ENCODE measurements around the gene CASP3.
"Not testable (repeated sequence)": the region's sequence is repeated elsewhere in the genome, so short reads cannot be mapped to it uniquely, and the experiment has no call there.

CASP3 gene

GRCh38 chr4:184617600-184618196 lies 31.5 kb downstream of the CASP3 start:
- peaks cover 0 to 9% (median 5%) of the 10 kb centered on the region in 5 donors for H3K9me3 ChIP-seq (ENCODE audit: control insufficient read depth in 5 of 5, low read length in 5 of 5)
- no peak overlapping the region for H3K27ac ChIP-seq (ENCODE audit: low read depth, low read length)
- H3K4me3 ChIP-seq (ENCODE audit: low read depth in 1 of 5, low read length in 5 of 5), result no peak overlapping the region
- H3K4me1 ChIP-seq (ENCODE audit: control insufficient read depth in 5 of 5, insufficient read depth in 5 of 5, low read length in 5 of 5), result no peaks in the 10 kb centered on the region
- H3K27me3 ChIP-seq (ENCODE audit: control insufficient read depth in 5 of 5, insufficient read depth in 4 of 5, low read length in 5 of 5), result no peaks in the 10 kb centered on the region
- H3K36me3 ChIP-seq (ENCODE audit: control insufficient read depth in 5 of 5, insufficient read depth in 5 of 5, low read length in 5 of 5), result no peaks in the 10 kb centered on the region
- H3K9ac ChIP-seq (ENCODE audit: low read length in 5 of 5), result no peak overlapping the region

GRCh38 chr4:184616633-184617551 lies 32.4 kb downstream of the CASP3 start:
- Histone ChIP-seq H3K9me3 (ENCODE audit: control insufficient read depth in 5 of 5, low read length in 5 of 5) (peaks cover 0 to 9% (median 5%) of the 10 kb centered on the region in 5 donors), H3K4me3 (ENCODE audit: low read depth in 1 of 5, low read length in 5 of 5) (no peak overlapping the region), H3K36me3 (ENCODE audit: control insufficient read depth in 5 of 5, insufficient read depth in 5 of 5, low read length in 5 of 5) (no peaks in the 10 kb centered on the region), H3K27me3 (ENCODE audit: control insufficient read depth in 5 of 5, insufficient read depth in 4 of 5, low read length in 5 of 5) (no peaks in the 10 kb centered on the region), H3K9ac (ENCODE audit: low read length in 5 of 5) (no peak overlapping the region), H3K4me1 (ENCODE audit: control insufficient read depth in 5 of 5, insufficient read depth in 5 of 5, low read length in 5 of 5) (no peaks in the 10 kb centered on the region), H3K27ac (ENCODE audit: low read depth, low read length) (no peak overlapping the region)

GRCh38 chr4:184616168-184616567 lies 33.1 kb downstream of the CASP3 start:
- not testable (repeated sequence) for H3K4me1 ChIP-seq (ENCODE audit: control insufficient read depth in 5 of 5, insufficient read depth in 5 of 5, low read length in 5 of 5); H3K4me3 ChIP-seq (ENCODE audit: low read depth in 1 of 5, low read length in 5 of 5); H3K36me3 ChIP-seq (ENCODE audit: control insufficient read depth in 5 of 5, insufficient read depth in 5 of 5, low read length in 5 of 5)

GRCh38 chr4:184614509-184614908 lies 34.7 kb downstream of the CASP3 start:
- Histone ChIP-seq H3K4me3 (ENCODE audit: low read depth in 1 of 5, low read length in 5 of 5) (peak overlapping the region in 1 of 5 donors; percentile 37), H3K9me3 (ENCODE audit: control insufficient read depth in 5 of 5, low read length in 5 of 5) (peaks cover 0 to 9% (median 5%) of the 10 kb centered on the region in 5 donors), H3K4me1 (ENCODE audit: control insufficient read depth in 5 of 5, insufficient read depth in 5 of 5, low read length in 5 of 5) (no peaks in the 10 kb centered on the region), H3K36me3 (ENCODE audit: control insufficient read depth in 5 of 5, insufficient read depth in 5 of 5, low read length in 5 of 5) (no peaks in the 10 kb centered on the region), H3K27ac (ENCODE audit: low read depth, low read length) (no peak overlapping the region), H3K9ac (ENCODE audit: low read length in 5 of 5) (no peak overlapping the region), H3K27me3 (ENCODE audit: control insufficient read depth in 5 of 5, insufficient read depth in 4 of 5, low read length in 5 of 5) (no peaks in the 10 kb centered on the region)

More at GRCh38 chr4:184616168-184616567, 33.1 kb downstream of the CASP3 start:
- H3K9me3 ChIP-seq (ENCODE audit: control insufficient read depth in 5 of 5, low read length in 5 of 5); H3K9ac ChIP-seq (ENCODE audit: low read length in 5 of 5); H3K27ac ChIP-seq (ENCODE audit: low read depth, low read length); H3K27me3 ChIP-seq (ENCODE audit: control insufficient read depth in 5 of 5, insufficient read depth in 4 of 5, low read length in 5 of 5): not testable (repeated sequence)

- Histone ChIP-seq H3K9me3 (ENCODE audit: control insufficient read depth in 5 of 5, low read length in 5 of 5) (peaks cover 0 to 9% (median 5%) of the 10 kb centered on the region in 5 donors), H3K27ac (ENCODE audit: low read depth, low read length) (no peak overlapping the region), H3K4me3 (ENCODE audit: low read depth in 1 of 5, low read length in 5 of 5) (no peak overlapping the region), H3K4me1 (ENCODE audit: control insufficient read depth in 5 of 5, insufficient read depth in 5 of 5, low read length in 5 of 5) (no peaks in the 10 kb centered on the region), H3K36me3 (ENCODE audit: control insufficient read depth in 5 of 5, insufficient read depth in 5 of 5, low read length in 5 of 5) (no peaks in the 10 kb centered on the region), H3K27me3 (ENCODE audit: control insufficient read depth in 5 of 5, insufficient read depth in 4 of 5, low read length in 5 of 5) (no peaks in the 10 kb centered on the region), H3K9ac (ENCODE audit: low read length in 5 of 5) (no peak overlapping the region)
Observed at GRCh38 chr4:184613405-184613804, 35.8 kb downstream of the CASP3 start.

GRCh38 chr4:184612074-184612473 lies 37.2 kb downstream of the CASP3 start:
- no peak overlapping the region for H3K27ac ChIP-seq (ENCODE audit: low read depth, low read length)
- no peak overlapping the region for H3K9ac ChIP-seq (ENCODE audit: low read length in 5 of 5)
- H3K4me3 ChIP-seq (ENCODE audit: low read depth in 1 of 5, low read length in 5 of 5), result no peak overlapping the region
- H3K27me3 ChIP-seq (ENCODE audit: control insufficient read depth in 5 of 5, insufficient read depth in 4 of 5, low read length in 5 of 5), result no peaks in the 10 kb centered on the region
- H3K4me1 ChIP-seq (ENCODE audit: control insufficient read depth in 5 of 5, insufficient read depth in 5 of 5, low read length in 5 of 5), result no peaks in the 10 kb centered on the region
- no peaks in the 10 kb centered on the region for H3K36me3 ChIP-seq (ENCODE audit: control insufficient read depth in 5 of 5, insufficient read depth in 5 of 5, low read length in 5 of 5)
- H3K9me3 ChIP-seq (ENCODE audit: control insufficient read depth in 5 of 5, low read length in 5 of 5), result peaks cover 0 to 9% (median 5%) of the 10 kb centered on the region in 5 donors

GRCh38 chr4:184607429-184607828 lies 41.8 kb downstream of the CASP3 start:
- H3K36me3 ChIP-seq (ENCODE audit: control insufficient read depth in 5 of 5, insufficient read depth in 5 of 5, low read length in 5 of 5); H3K27me3 ChIP-seq (ENCODE audit: control insufficient read depth in 5 of 5, insufficient read depth in 4 of 5, low read length in 5 of 5); H3K27ac ChIP-seq (ENCODE audit: low read depth, low read length); H3K4me3 ChIP-seq (ENCODE audit: low read depth in 1 of 5, low read length in 5 of 5); H3K4me1 ChIP-seq (ENCODE audit: control insufficient read depth in 5 of 5, insufficient read depth in 5 of 5, low read length in 5 of 5); H3K9ac ChIP-seq (ENCODE audit: low read length in 5 of 5); H3K9me3 ChIP-seq (ENCODE audit: control insufficient read depth in 5 of 5, low read length in 5 of 5): not testable (repeated sequence)

- H3K27ac ChIP-seq (ENCODE audit: low read depth, low read length); H3K36me3 ChIP-seq (ENCODE audit: control insufficient read depth in 5 of 5, insufficient read depth in 5 of 5, low read length in 5 of 5); H3K9ac ChIP-seq (ENCODE audit: low read length in 5 of 5); H3K4me3 ChIP-seq (ENCODE audit: low read depth in 1 of 5, low read length in 5 of 5); H3K27me3 ChIP-seq (ENCODE audit: control insufficient read depth in 5 of 5, insufficient read depth in 4 of 5, low read length in 5 of 5); H3K9me3 ChIP-seq (ENCODE audit: control insufficient read depth in 5 of 5, low read length in 5 of 5); H3K4me1 ChIP-seq (ENCODE audit: control insufficient read depth in 5 of 5, insufficient read depth in 5 of 5, low read length in 5 of 5): not testable (repeated sequence)
Observed at GRCh38 chr4:184602857-184603256, 46.4 kb downstream of the CASP3 start.

GRCh38 chr4:184600982-184601381 lies 48.3 kb downstream of the CASP3 start:
- not testable (repeated sequence) for H3K9me3 ChIP-seq (ENCODE audit: control insufficient read depth in 5 of 5, low read length in 5 of 5); H3K27ac ChIP-seq (ENCODE audit: low read depth, low read length); H3K36me3 ChIP-seq (ENCODE audit: control insufficient read depth in 5 of 5, insufficient read depth in 5 of 5, low read length in 5 of 5); H3K4me3 ChIP-seq (ENCODE audit: low read depth in 1 of 5, low read length in 5 of 5); H3K27me3 ChIP-seq (ENCODE audit: control insufficient read depth in 5 of 5, insufficient read depth in 4 of 5, low read length in 5 of 5); H3K9ac ChIP-seq (ENCODE audit: low read length in 5 of 5)
- H3K4me1 ChIP-seq (ENCODE audit: control insufficient read depth in 5 of 5, insufficient read depth in 5 of 5, low read length in 5 of 5), result peaks cover 0 to 10% (median 0%) of the 10 kb centered on the region in 5 donors

GRCh38 chr4:184599492-184600135 lies 49.6 kb downstream of the CASP3 start:
- H3K9ac ChIP-seq (ENCODE audit: low read length in 5 of 5), result no peak overlapping the region
- peaks cover 0 to 8% (median 3%) of the 10 kb centered on the region in 5 donors for H3K9me3 ChIP-seq (ENCODE audit: control insufficient read depth in 5 of 5, low read length in 5 of 5)
- no peak overlapping the region for H3K4me3 ChIP-seq (ENCODE audit: low read depth in 1 of 5, low read length in 5 of 5)
- no peaks in the 10 kb centered on the region for H3K36me3 ChIP-seq (ENCODE audit: control insufficient read depth in 5 of 5, insufficient read depth in 5 of 5, low read length in 5 of 5)
- H3K4me1 ChIP-seq (ENCODE audit: control insufficient read depth in 5 of 5, insufficient read depth in 5 of 5, low read length in 5 of 5), result peaks cover 0 to 11% (median 0%) of the 10 kb centered on the region in 5 donors
- H3K27ac ChIP-seq (ENCODE audit: low read depth, low read length), result no peak overlapping the region
- no peaks in the 10 kb centered on the region for H3K27me3 ChIP-seq (ENCODE audit: control insufficient read depth in 5 of 5, insufficient read depth in 4 of 5, low read length in 5 of 5)

Data from subcutaneous abdominal adipose tissue (tissue), 5 donors.